ENCODE measurements around the gene SORBS1. TPM values are rescaled to one million over a fixed set of nuclear protein-coding genes. Genes with fewer than 3 reads are reported as not detected.

The SORBS1 gene
- total and polyA plus RNA-seq, 8 donors = 34.4 to 713 (median 168) TPM

DNA sequence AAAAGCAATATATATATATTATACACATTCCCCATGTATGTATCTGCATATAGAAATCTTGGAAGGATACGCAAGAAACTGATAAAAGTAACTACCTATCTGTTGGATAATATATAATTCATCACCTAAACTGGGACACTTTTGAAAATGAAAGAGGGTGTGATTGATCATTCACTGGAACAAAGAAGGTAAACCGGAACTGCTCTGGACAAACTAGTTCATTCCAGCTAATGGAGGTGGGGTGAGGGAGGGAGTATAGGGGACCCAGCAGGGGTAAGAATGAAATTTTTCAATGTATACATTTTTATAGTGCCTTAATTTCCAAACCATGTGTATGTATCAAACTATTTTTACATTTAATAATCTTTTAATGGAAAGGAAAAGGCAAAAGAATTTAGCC lies 25.6 kb downstream of the SORBS1 start:
- H3K4me3 ChIP-seq = no peak overlapping the region
- intact Hi-C loops (cut with DNase I; ENCODE audit: low total_unique reads) = no loop called here
- no peaks in the 10 kb centered on the region for H3K27me3 ChIP-seq
- DNase-seq = peak in 1 of 2 donors; percentile 64
- no peaks in the 10 kb centered on the region for H3K9me3 ChIP-seq
- peaks cover 83 to 100% (median 93%) of the 10 kb centered on the region in 4 donors for H3K4me1 ChIP-seq
- H3K27ac ChIP-seq = peak overlapping the region; percentile 77 to 95 (median 85)
- WGBS, 5 donors = 42 to 65% (median 49%) methylated on average over 2 of the region's 2 CpGs
- TF ChIP-seq POLR2A (IDR thresholded peaks at IDR 0.05) = no peak
- no peak for TF ChIP-seq EP300 (IDR thresholded peaks at IDR 0.05)
- no peak for TF ChIP-seq POLR2AphosphoS5 (IDR thresholded peaks at IDR 0.05)
- TF ChIP-seq, protein P1, sequence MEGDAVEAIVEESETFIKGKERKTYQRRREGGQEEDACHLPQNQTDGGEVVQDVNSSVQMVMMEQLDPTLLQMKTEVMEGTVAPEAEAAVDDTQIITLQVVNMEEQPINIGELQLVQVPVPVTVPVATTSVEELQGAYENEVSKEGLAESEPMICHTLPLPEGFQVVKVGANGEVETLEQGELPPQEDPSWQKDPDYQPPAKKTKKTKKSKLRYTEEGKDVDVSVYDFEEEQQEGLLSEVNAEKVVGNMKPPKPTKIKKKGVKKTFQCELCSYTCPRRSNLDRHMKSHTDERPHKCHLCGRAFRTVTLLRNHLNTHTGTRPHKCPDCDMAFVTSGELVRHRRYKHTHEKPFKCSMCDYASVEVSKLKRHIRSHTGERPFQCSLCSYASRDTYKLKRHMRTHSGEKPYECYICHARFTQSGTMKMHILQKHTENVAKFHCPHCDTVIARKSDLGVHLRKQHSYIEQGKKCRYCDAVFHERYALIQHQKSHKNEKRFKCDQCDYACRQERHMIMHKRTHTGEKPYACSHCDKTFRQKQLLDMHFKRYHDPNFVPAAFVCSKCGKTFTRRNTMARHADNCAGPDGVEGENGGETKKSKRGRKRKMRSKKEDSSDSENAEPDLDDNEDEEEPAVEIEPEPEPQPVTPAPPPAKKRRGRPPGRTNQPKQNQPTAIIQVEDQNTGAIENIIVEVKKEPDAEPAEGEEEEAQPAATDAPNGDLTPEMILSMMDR (IDR thresholded peaks at IDR 0.05) = no peak
- H3K36me3 ChIP-seq = no peaks in the 10 kb centered on the region

DNA sequence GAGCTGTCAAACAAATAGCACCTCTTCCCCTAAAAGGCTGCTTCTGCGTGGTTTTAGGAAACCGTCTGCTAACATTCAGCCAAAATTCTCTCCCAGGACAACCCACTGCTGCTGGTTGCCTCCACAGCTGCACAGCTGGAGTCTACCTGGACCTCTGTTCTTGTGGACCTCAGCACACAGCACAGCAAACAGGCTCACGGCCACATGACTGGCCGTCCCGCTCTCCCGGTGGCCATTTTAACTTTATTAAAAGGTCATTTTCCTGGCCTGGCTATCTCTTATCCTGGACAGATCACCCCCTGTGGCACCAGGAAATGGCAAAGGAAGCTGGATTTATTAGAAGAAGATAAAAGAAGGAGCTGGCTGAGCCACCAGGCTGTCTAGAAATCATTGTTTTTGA lies 27.6 kb downstream of the SORBS1 start:
- no peak for TF ChIP-seq POLR2AphosphoS5 (IDR thresholded peaks at IDR 0.05)
- no peak for TF ChIP-seq EP300 (IDR thresholded peaks at IDR 0.05)
- TF ChIP-seq, protein P1 (IDR thresholded peaks at IDR 0.05) = no peak
- TF ChIP-seq POLR2A (IDR thresholded peaks at IDR 0.05) = no peak
- no peaks in the 10 kb centered on the region for H3K27me3 ChIP-seq

DNA sequence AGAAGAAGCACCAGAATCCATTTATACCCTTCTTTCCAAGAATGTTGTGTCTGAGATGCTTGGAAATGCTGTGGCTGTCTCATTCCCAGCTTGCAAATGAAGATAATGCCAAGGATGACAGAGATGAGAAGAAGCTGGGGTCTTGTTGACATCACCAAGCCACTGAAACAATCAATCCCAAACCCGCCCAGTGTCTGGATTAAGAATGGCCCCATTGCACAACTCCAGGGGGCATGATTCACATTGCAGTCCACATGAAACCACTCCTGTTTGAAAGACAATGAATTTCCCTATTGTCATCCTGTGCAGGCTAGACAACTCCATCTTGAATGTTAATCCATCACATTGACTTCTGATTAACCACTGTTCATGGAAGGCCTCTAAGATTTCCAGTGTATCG lies 28.6 kb downstream of the SORBS1 start:
- Histone ChIP-seq H3K9me3 (no peaks in the 10 kb centered on the region), H3K36me3 (no peaks in the 10 kb centered on the region), H3K27ac (peak overlapping the region in 4 of 5 donors; percentile 82 to 95 (median 86)), H3K4me3 (no peak overlapping the region), H3K27me3 (no peaks in the 10 kb centered on the region), H3K4me1 (peaks cover 67 to 97% (median 82%) of the 10 kb centered on the region in 4 donors)
- intact Hi-C loops (cut with DNase I; ENCODE audit: low total_unique reads) = no loop called here
- WGBS, 5 donors = 81 to 97% (median 92%) methylated on average over 2 of the region's 2 CpGs
- DNase-seq = no peak
- peak in 1 of 3 donors; percentile 38 for TF ChIP-seq POLR2AphosphoS5 (IDR thresholded peaks at IDR 0.05)
- TF ChIP-seq, protein P1 (IDR thresholded peaks at IDR 0.05) = no peak

More for the DNA sequence above, 27.6 kb downstream of the SORBS1 start:
- WGBS, 5 donors = 31 to 69% (median 42%) methylated on average over 6 of the region's 6 CpGs
- H3K36me3 ChIP-seq = no peaks in the 10 kb centered on the region
- no peak overlapping the region for H3K4me3 ChIP-seq
- peak overlapping the region; percentile 23 to 95 (median 85) for H3K27ac ChIP-seq
- no peak for DNase-seq
- peaks cover 78 to 98% (median 89%) of the 10 kb centered on the region in 4 donors for H3K4me1 ChIP-seq
- intact Hi-C loops (cut with DNase I; ENCODE audit: low total_unique reads) = no loop called here
- no peaks in the 10 kb centered on the region for H3K9me3 ChIP-seq

DNA sequence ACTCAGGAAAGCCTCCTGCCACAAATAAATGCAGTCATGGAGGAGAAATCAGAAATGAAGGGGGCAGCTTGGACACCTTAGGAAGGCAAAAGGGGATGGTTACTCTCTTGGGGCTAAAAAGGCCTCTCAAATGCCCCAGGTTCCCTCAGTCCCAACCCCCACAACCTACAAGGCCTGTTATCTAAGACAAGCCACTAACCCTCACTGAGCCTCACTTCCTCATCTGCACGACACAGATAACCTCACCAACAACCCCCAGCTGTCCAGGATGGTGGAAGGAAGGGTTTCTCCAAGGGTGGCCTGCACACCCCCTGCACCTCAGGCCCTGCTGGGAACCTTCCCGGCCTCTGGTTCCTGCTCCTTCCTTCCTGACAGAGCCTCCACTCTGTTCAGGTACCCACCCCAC lies 29.2 kb downstream of the SORBS1 start:
- Histone ChIP-seq H3K27me3 (no peaks in the 10 kb centered on the region), H3K36me3 (no peaks in the 10 kb centered on the region), H3K4me3 (no peak overlapping the region), H3K27ac (peak overlapping the region; percentile 2 to 95 (median 85)), H3K9me3 (no peaks in the 10 kb centered on the region), H3K4me1 (peaks cover 64 to 94% (median 77%) of the 10 kb centered on the region in 4 donors)
- WGBS, 5 donors = 35 to 55% (median 39%) methylated on average over 2 of the region's 2 CpGs
- no peak for TF ChIP-seq POLR2AphosphoS5 (IDR thresholded peaks at IDR 0.05)
- TF ChIP-seq, protein P1 (IDR thresholded peaks at IDR 0.05) = no peak
- no peak for TF ChIP-seq EP300 (IDR thresholded peaks at IDR 0.05)
- no peak for TF ChIP-seq POLR2A (IDR thresholded peaks at IDR 0.05)
- no peak for DNase-seq
- intact Hi-C loops (cut with DNase I; ENCODE audit: low total_unique reads) = no loop called here
